K562 (cell line): Measurements from ENCODE around the gene DEFB114. TPM values are rescaled to one million over a fixed set of nuclear protein-coding genes. Genes with fewer than 3 reads are reported as not detected.
"Not testable (repeated sequence)": the region's sequence is repeated elsewhere in the genome, so short reads cannot be mapped to it uniquely, and the experiment has no call there.

ENCODE experiments used
- ATAC-seq: fragments of 200-7000 bp; cut with Tn5 transposase; 3 replicates; pipeline ENCODE4 v1.9.1; 2020; ENCODE audit warnings: moderate library complexity
- BruUV-seq: library from RNA; stranded (reverse); fragments of 400-500 nt; replicated peaks from 2 replicates; lab custom pipeline; 2021; lab: Mats Ljungman, UMichigan
- CTCF ChIA-PET: fragments of 300-600 bp; formaldehyde crosslinking; extraction: SDS; loops from one replicate; lab custom pipeline; 2021; ENCODE audit warnings: low intra/inter-chr PET ratio; lab: Yijun Ruan, JAX
- POLR2A ChIA-PET: fragments of 300-600, 350-650 bp; sonication (Branson Sonifier 250); formaldehyde crosslinking; extraction: SDS; loops from one replicate; lab custom pipeline; 2021; ENCODE audit warnings: antibody characterized with exemption, inconsistent platforms; lab: Yijun Ruan, JAX
- DNase-seq, 4 experiments: peaks; one replicate each; pipeline versions ENCODE4 v3.0.0 to v3.0.0-alpha.2; 2011 to 2018; ENCODE audit warnings: low spot score in 3 of 4, mixed read lengths in 3 of 4; ENCODE audit errors: extremely low read depth in 1 of 4
- FAIRE-seq: peaks from 2 replicates; lab custom pipeline; 2011; peaks lifted over from hg19 to GRCh38; lab: Jason Lieb, UNC
- H2AFZ ChIP-seq: 2 replicates; pipeline ENCODE4 v1.6.0; 2011; ENCODE audit warnings: low read depth, low read length, control low read depth, inconsistent platforms
- H3K27ac ChIP-seq: fragments of 200-600 bp; 3 replicates; pipeline ENCODE4 v1.8.0; 2011; ENCODE audit warnings: low read depth, mild to moderate bottlenecking, control low read depth, inconsistent platforms, low read length, moderate library complexity, mixed read lengths; ENCODE audit errors: extremely low read depth
- H3K27me3 ChIP-seq, 2 experiments: fragments of 300-600 bp in 1 of 2; 2 replicates in 1 of 2; 3 replicates in 1 of 2; pipeline versions ENCODE4 v1.6.0 to v1.8.0; 2011; ENCODE audit warnings: inconsistent platforms in 2 of 2, low read length in 2 of 2, mild to moderate bottlenecking in 1 of 2, mixed read lengths in 1 of 2, moderate library complexity in 1 of 2; ENCODE audit not compliant: control insufficient read depth in 2 of 2, insufficient read depth in 2 of 2
- H3K36me3 ChIP-seq: fragments of 300-600 bp; 3 replicates; pipeline ENCODE4 v1.8.0; 2011; ENCODE audit warnings: mild to moderate bottlenecking, low read length, inconsistent platforms; ENCODE audit not compliant: control insufficient read depth, insufficient read depth
- H3K4me1 ChIP-seq, 2 experiments: fragments of 200-600 bp in 1 of 2; replicated peaks in 1 of 2; 2 replicates in 1 of 2; 3 replicates in 1 of 2; pipeline versions ENCODE4 v1.5.1 to v1.8.0; 2011; ENCODE audit warnings: inconsistent platforms in 2 of 2, low read length in 2 of 2, mild to moderate bottlenecking in 1 of 2, mixed read lengths in 1 of 2, moderate library complexity in 1 of 2; ENCODE audit not compliant: control insufficient read depth in 2 of 2, insufficient read depth in 2 of 2
- H3K4me2 ChIP-seq: 2 replicates; pipeline ENCODE4 v1.6.1; 2011; ENCODE audit warnings: low read length, control low read depth, inconsistent platforms, mixed read lengths; ENCODE audit not compliant: insufficient read depth
- H3K4me3 ChIP-seq: fragments of 200-600 bp; sonication (generic), shearing (Covaris generic); 2 replicates; pipeline ENCODE4 v1.5.1; 2016; ENCODE audit warnings: control low read depth, inconsistent platforms
- H3K79me2 ChIP-seq: fragments of 200-600 bp; 3 replicates; pipeline ENCODE4 v1.8.0; 2011; ENCODE audit warnings: low read length, inconsistent platforms; ENCODE audit not compliant: control insufficient read depth, insufficient read depth
- H3K9ac ChIP-seq, 2 experiments: 2 replicates each; pipeline versions ENCODE4 v1.6.0 to v1.6.1; 2011; ENCODE audit warnings: low read depth in 2 of 2, low read length in 2 of 2, control low read depth in 1 of 2, inconsistent platforms in 1 of 2, mild to moderate bottlenecking in 1 of 2, mixed read lengths in 1 of 2; ENCODE audit not compliant: insufficient read depth in 1 of 2
- H3K9me1 ChIP-seq: one replicate; pipeline ENCODE4 v1.6.0; 2011; ENCODE audit warnings: inconsistent platforms, mild to moderate bottlenecking, low read length, moderate library complexity; ENCODE audit not compliant: control insufficient read depth, insufficient read depth
- H3K9me3 ChIP-seq: replicated peaks from 2 replicates; pipeline ENCODE4 v1.5.1; 2011; ENCODE audit warnings: low read depth, low read length, inconsistent platforms; ENCODE audit not compliant: control insufficient read depth, insufficient read depth
- H4K20me1 ChIP-seq: replicated peaks from 2 replicates; pipeline ENCODE4 v1.6.1; 2011; ENCODE audit warnings: low read length, inconsistent platforms, mixed read lengths; ENCODE audit not compliant: control insufficient read depth, insufficient read depth
- ARID2 ChIP-seq: fragments of 450-650 bp; IDR thresholded peaks from 2 replicates; pipeline ENCODE4 v1.6.1; 2017; ENCODE audit warnings: antibody characterized with exemption, mild to moderate bottlenecking
- BCOR ChIP-seq: fragments of 450-650 bp; IDR thresholded peaks from 2 replicates; pipeline ENCODE4 v1.6.1; 2016
- KDM1A ChIP-seq, 2 experiments: fragments of 450-650 bp; IDR thresholded peaks; 2 replicates each; pipeline ENCODE4 v1.6.1; 2016; ENCODE audit warnings: mild to moderate bottlenecking in 2 of 2
- MEF2D ChIP-seq: conservative IDR thresholded peaks from 2 replicates; pipeline ENCODE4 v1.6.1; 2016; ENCODE audit warnings: low read depth, missing genetic modification characterization, missing compliant biosample characterization
- RBM25 ChIP-seq: fragments of 200-400 bp; formaldehyde crosslinking; IDR thresholded peaks from 2 replicates; pipeline ENCODE4 v1.6.1; 2018; ENCODE audit warnings: low read length, low read depth, moderate library complexity; ENCODE audit not compliant: severe bottlenecking
- TAF9B ChIP-seq: fragments of 450-650 bp; IDR thresholded peaks from 2 replicates; pipeline ENCODE4 v1.6.1; 2018; ENCODE audit warnings: mild to moderate bottlenecking; ENCODE audit not compliant: partially characterized antibody
- TARDBP ChIP-seq: fragments of 450-650 bp; IDR thresholded peaks from 2 replicates; pipeline ENCODE4 v1.6.1; 2016
- TCF3 ChIP-seq: sonication (generic); formaldehyde crosslinking; IDR thresholded peaks from 2 replicates; pipeline ENCODE4 v1.4.0; 2020; ENCODE audit warnings: mild to moderate bottlenecking, missing genetic modification reagents
- ZNF146 ChIP-seq: IDR thresholded peaks from one replicate; pipeline ENCODE4 v1.6.1; 2018; ENCODE audit warnings: missing compliant biosample characterization; ENCODE audit not compliant: unreplicated experiment
- ZNF217 ChIP-seq: sonication (generic); formaldehyde crosslinking; IDR thresholded peaks from 2 replicates; pipeline ENCODE4 v1.8.0; 2022; ENCODE audit warnings: mild to moderate bottlenecking, missing genetic modification reagents
- WGBS: fragments of 100-300 bp; shearing (Covaris generic); methylation state at CpG from one replicate; pipeline ENCODE4 v1.1.6; 2016; ENCODE audit warnings: low coverage, mixed read lengths; ENCODE audit not compliant: insufficient coverage; ENCODE audit errors: missing lambda C conversion rate; 5-methylcytosine and 5-hydroxymethylcytosine counted together
- in situ Hi-C: fragments of 300-500 bp; cut with MboI; formaldehyde crosslinking; loops from 4 replicates; pipeline ENCODE4 v1.15.0; 2018; ENCODE audit warnings: inconsistent platforms, mixed read lengths
- intact Hi-C: fragments of 100-400 bp; cut with micrococcal nuclease; formaldehyde crosslinking; loops from 2 replicates; pipeline ENCODE4 v1.14.2; 2022
- polyA plus RNA-seq, 8 experiments: library from polyadenylated mRNA; depleted of rRNA in 4 of 8; stranded (reverse) in 5 of 8; unstranded in 3 of 8; fragments of >200 nt; fragmentation: Nextera tagmentation in 2 of 8; fragmentation: Illumina TruSeq in 1 of 8; extraction: Ambion mirVana in 2 of 8; extraction: Trizol in 1 of 8; gene quantifications; 2 replicates each; pipeline versions ENCODE4 v1.2.1 to v1.2.3, GENCODE V29; 2011 to 2014; ENCODE audit warnings: inconsistent platforms in 1 of 8, missing spikeins in 1 of 8
- total RNA-seq, 7 experiments: library from RNA; depleted of rRNA in 6 of 7; stranded (reverse); fragments of >200 nt in 6 of 7; fragmentation: Illumina TruSeq in 2 of 7; extraction: Trizol in 2 of 7; gene quantifications; 2 replicates each; pipeline versions ENCODE4 v1.2.1 to v1.2.3, GENCODE V29; 2011 to 2021; ENCODE audit warnings: low replicate concordance in 1 of 7
- TF ChIP-seq, protein P1 (sequence below): fragments of 450-650 bp; IDR thresholded peaks from 2 replicates; pipeline ENCODE4 v1.6.1; 2017; ENCODE audit warnings: antibody characterized with exemption
- TF ChIP-seq, protein P2 (sequence below): fragments of 250-450 bp; sonication (Bioruptor Pico); IDR thresholded peaks from 2 replicates; pipeline ENCODE4 v1.4.0; 2020; ENCODE audit warnings: mild to moderate bottlenecking, moderate library complexity, borderline replicate concordance

The DEFB114 gene
- total and polyA plus RNA-seq, 9 of the 15 experiments (the other 6 are each of a cell fraction or from before 2014, with no cell fraction given): not detected

- H3K9ac ChIP-seq, H3K27me3 ChIP-seq, H2AFZ ChIP-seq, H3K9me3 ChIP-seq, in situ Hi-C loops, H3K4me1 ChIP-seq, intact Hi-C loops, POLR2A ChIA-PET, H3K9me1 ChIP-seq, H3K4me2 ChIP-seq, ATAC-seq: not testable (repeated sequence)
- WGBS: 60% methylated on average over 3 of the region's 3 CpGs
- TF ChIP-seq BCOR: peak; percentile 70; the same call in 1 of the 2 replicates
- TF ChIP-seq RBM25: peak; percentile 70
- peak; percentile 91 for TF ChIP-seq ZNF146 (CRISPR knock-in tag)
- TF ChIP-seq KDM1A (IDR thresholded peaks at IDR 0.05): peak in 1 of 2 experiments; percentile 55; a peak in 1 of 4 replicates
- TF ChIP-seq, all 486 proteins: peak for 4; not testable (repeated sequence) for 482
- BruUV-seq, H4K20me1 ChIP-seq, DNase-seq, H3K27ac ChIP-seq, CTCF ChIA-PET, H3K79me2 ChIP-seq, H3K36me3 ChIP-seq, H3K4me3 ChIP-seq, FAIRE-seq: not testable (repeated sequence)
Observed at GRCh38 chr6:49944068-49944467, 19.9 kb downstream of the DEFB114 start.

GRCh38 chr6:49939993-49940498, 23.9 kb downstream of the DEFB114 start:
- CTCF ChIA-PET: no interaction called here
- H3K4me3 ChIP-seq: peak overlapping the region; percentile 18; the same call in 1 of the 2 replicates
- WGBS: 0% methylated on average over 3 of the region's 3 CpGs
- H3K36me3 ChIP-seq: no peaks in the 10 kb centered on the region
- peaks cover 0 to 13% of the 10 kb centered on the region in 2 experiments; a peak in 3 of 5 replicates for H3K4me1 ChIP-seq
- BruUV-seq: no TSS peak
- H3K27ac ChIP-seq: peak overlapping the region; percentile 87
- ATAC-seq (peak; percentile 94), FAIRE-seq (peak; percentile 94), DNase-seq (peak; percentile 48 to 93 (median 64))
- H3K4me2 ChIP-seq: peak overlapping the region; percentile 71
- peak overlapping the region in 1 of 2 experiments; percentile 38; a peak in 2 of 4 replicates for H3K9ac ChIP-seq
- in situ Hi-C loops: no loop called here
- H3K9me3 ChIP-seq: no peaks in the 10 kb centered on the region
- H3K79me2 ChIP-seq: no peaks in the 10 kb centered on the region
- no peaks in the 10 kb centered on the region for H4K20me1 ChIP-seq
- H2AFZ ChIP-seq: peak overlapping the region; percentile 91
- no peaks in the 10 kb centered on the region for H3K27me3 ChIP-seq
- POLR2A ChIA-PET: interaction anchor here (0.6 to 1.6 kb wide), 11 partner anchors 8 to 1110 kb away, joined by 3 to 12 read pairs (median 3); no protein-coding TSS in a partner anchor
- intact Hi-C loops: loop anchor here (1.0 kb wide), 1 partner anchor 9 kb away; no protein-coding TSS in a partner anchor
- H3K9me1 ChIP-seq: no peaks in the 10 kb centered on the region
- TF ChIP-seq MEF2D: peak; percentile 87
- TF ChIP-seq, protein P1, sequence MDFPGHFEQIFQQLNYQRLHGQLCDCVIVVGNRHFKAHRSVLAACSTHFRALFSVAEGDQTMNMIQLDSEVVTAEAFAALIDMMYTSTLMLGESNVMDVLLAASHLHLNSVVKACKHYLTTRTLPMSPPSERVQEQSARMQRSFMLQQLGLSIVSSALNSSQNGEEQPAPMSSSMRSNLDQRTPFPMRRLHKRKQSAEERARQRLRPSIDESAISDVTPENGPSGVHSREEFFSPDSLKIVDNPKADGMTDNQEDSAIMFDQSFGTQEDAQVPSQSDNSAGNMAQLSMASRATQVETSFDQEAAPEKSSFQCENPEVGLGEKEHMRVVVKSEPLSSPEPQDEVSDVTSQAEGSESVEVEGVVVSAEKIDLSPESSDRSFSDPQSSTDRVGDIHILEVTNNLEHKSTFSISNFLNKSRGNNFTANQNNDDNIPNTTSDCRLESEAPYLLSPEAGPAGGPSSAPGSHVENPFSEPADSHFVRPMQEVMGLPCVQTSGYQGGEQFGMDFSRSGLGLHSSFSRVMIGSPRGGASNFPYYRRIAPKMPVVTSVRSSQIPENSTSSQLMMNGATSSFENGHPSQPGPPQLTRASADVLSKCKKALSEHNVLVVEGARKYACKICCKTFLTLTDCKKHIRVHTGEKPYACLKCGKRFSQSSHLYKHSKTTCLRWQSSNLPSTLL: no peak
- TF ChIP-seq, protein P2, sequence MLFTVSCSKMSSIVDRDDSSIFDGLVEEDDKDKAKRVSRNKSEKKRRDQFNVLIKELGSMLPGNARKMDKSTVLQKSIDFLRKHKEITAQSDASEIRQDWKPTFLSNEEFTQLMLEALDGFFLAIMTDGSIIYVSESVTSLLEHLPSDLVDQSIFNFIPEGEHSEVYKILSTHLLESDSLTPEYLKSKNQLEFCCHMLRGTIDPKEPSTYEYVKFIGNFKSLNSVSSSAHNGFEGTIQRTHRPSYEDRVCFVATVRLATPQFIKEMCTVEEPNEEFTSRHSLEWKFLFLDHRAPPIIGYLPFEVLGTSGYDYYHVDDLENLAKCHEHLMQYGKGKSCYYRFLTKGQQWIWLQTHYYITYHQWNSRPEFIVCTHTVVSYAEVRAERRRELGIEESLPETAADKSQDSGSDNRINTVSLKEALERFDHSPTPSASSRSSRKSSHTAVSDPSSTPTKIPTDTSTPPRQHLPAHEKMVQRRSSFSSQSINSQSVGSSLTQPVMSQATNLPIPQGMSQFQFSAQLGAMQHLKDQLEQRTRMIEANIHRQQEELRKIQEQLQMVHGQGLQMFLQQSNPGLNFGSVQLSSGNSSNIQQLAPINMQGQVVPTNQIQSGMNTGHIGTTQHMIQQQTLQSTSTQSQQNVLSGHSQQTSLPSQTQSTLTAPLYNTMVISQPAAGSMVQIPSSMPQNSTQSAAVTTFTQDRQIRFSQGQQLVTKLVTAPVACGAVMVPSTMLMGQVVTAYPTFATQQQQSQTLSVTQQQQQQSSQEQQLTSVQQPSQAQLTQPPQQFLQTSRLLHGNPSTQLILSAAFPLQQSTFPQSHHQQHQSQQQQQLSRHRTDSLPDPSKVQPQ: no peak
- no peak for TF ChIP-seq ARID2
- TF ChIP-seq TAF9B: no peak
- no peak for TF ChIP-seq TARDBP
- TF ChIP-seq TCF3: peak; percentile 60
- no peak for TF ChIP-seq ZNF217
